ENCODE results near the gene PTPN23. TPM values are rescaled to one million over a fixed set of nuclear protein-coding genes. Genes with fewer than 3 reads are reported as not detected.
A peak's percentile ranks its signal among the peaks of the same experiment; 100 is the strongest.

Gene PTPN23
- total and polyA plus RNA-seq, 2 of the 13 experiments (the other 11 are each of a cell fraction or from before 2014, with no cell fraction given): 2.3 to 3.7 TPM

DNA sequence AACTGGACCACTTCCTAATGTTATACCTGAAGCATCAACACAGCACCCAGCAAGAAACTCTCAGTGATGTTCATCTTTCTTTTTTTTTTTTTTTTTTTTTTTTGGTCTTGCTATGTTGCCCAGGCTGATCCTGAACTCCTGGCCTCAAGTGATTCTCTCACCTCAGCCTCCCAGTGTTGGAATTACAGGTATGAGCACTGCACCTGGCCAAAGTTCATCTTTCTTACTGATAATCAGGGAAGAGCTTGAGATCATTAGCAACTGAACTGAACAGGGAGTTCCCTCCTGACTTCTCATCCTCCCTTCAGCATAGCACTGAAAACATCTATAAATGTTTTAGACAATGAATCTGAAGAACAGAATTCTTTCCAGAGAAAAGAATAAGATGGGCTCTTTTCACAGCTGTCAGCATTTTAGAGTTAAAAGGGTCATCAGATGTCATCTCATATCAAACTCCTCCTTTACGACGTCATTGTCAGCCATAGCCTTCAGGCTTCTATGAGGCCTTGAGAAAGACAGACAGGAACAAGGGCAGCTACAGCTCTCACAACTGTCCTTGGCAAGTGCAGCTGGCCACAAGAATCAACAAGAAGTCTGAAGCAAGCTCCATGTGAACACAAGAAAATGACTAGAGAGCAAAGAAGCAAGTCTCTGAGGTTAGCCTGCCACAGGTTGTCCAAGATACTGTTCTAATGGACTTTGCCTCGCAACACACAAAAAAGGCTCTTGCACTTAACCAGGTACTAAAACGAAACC is 61.2 kb downstream of the PTPN23 start:
- ChIA-PET POLR2A (interaction anchor here (1.3 to 5.9 kb wide), 4 partner anchors 15 to 35 kb away, joined by 3 to 34 read pairs (median 12); partner anchors contain the start of gene SCAP), CTCF (ENCODE audit: low intra/inter-chr PET ratio, low total read pairs) (no interaction called here)
- Histone ChIP-seq H3K9me3 (ENCODE audit: low read length) (no peaks in the 10 kb centered on the region), H3K4me3 (replicated peaks in 1 of 3; ENCODE audit: insufficient read depth in 1 of 3, low read depth in 2 of 3, low read length in 3 of 3) (peak overlapping the region in 1 of 3 experiments; percentile 69; a peak in 1 of 6 replicates), H3K27ac (ENCODE audit: extremely low read length, insufficient read depth, low read length) (peak overlapping the region; percentile 88), H3K27me3 (ENCODE audit: control insufficient read depth in 1 of 2, insufficient read depth in 2 of 2, low read length in 2 of 2) (no peaks in the 10 kb centered on the region), H2AFZ (ENCODE audit: low read length) (no peak overlapping the region), H3K79me2 (ENCODE audit: insufficient read depth, low read length) (peaks cover 37% of the 10 kb centered on the region), H3K9ac (ENCODE audit: insufficient read depth, low read depth, low read length) (peak overlapping the region; percentile 44), H3K4me1 (ENCODE audit: insufficient read depth, low read length) (peaks cover 54% of the 10 kb centered on the region), H3K36me3 (replicated peaks in 1 of 2; ENCODE audit: control insufficient read depth in 1 of 2, insufficient read depth in 2 of 2, low read length in 2 of 2) (peaks cover 0 to 13% of the 10 kb centered on the region in 2 experiments; a peak in 4 of 5 replicates), H4K20me1 (ENCODE audit: insufficient read depth, low read length) (no peaks in the 10 kb centered on the region), H3K4me2 (ENCODE audit: low read depth, low read length) (peak overlapping the region; percentile 96)
- WGBS (ENCODE audit: low lambda C conversion rate): 60% methylated on average over 4 of the region's 4 CpGs
- DNase-seq (ENCODE audit: low spot score) (peak; percentile 63), ATAC-seq (no peak), FAIRE-seq (peak; percentile 75)
- intact Hi-C loops (cut with micrococcal nuclease; ENCODE audit: unreplicated experiment): no loop called here
- in situ Hi-C loops (cut with HindIII; ENCODE audit: extremely low pct_ligation_motif_present, low pct_unique_long_range_greater_than_20kb): no loop called here
- BruUV-seq (replicated peaks): TSS peak; percentile 54
- TF ChIP-seq KLF9 (CRISPR knock-in tag; IDR thresholded peaks at IDR 0.05; ENCODE audit: low read depth) (no peak), ZZZ3 (CRISPR knock-in tag; IDR thresholded peaks at IDR 0.05; ENCODE audit: borderline replicate concordance) (no peak), ZNF674 (CRISPR knock-in tag; IDR thresholded peaks at IDR 0.05; ENCODE audit: low read depth) (no peak), NCOR1 (IDR thresholded peaks at IDR 0.05; ENCODE audit: borderline replicate concordance, low read length) (0 out of 2 replicates have a peak, but pooled peaks have one; percentile 35), ZNF776 (CRISPR knock-in tag; IDR thresholded peaks at IDR 0.05) (no peak), ZNF121 (CRISPR knock-in tag; IDR thresholded peaks at IDR 0.05) (peak; percentile 96), ZNF75D (CRISPR knock-in tag; IDR thresholded peaks at IDR 0.05; ENCODE audit: borderline replicate concordance) (no peak), ZNF770 (CRISPR knock-in tag; IDR thresholded peaks at IDR 0.05) (peak; percentile 78), SIN3A (IDR thresholded peaks at IDR 0.05; ENCODE audit: borderline replicate concordance, low read depth, low read length) (no peak), CREB1 (IDR thresholded peaks at IDR 0.05) (peak; percentile 45; the same call in 1 of the 2 replicates), CREB1 (CRISPR knock-in tag; IDR thresholded peaks at IDR 0.05) (no peak), HNF4A (CRISPR knock-in tag; IDR thresholded peaks at IDR 0.05) (peak; percentile 74), CHD2 (IDR thresholded peaks at IDR 0.05; ENCODE audit: low read depth, low read length) (no peak), ZNF180 (CRISPR knock-in tag; IDR thresholded peaks at IDR 0.05; ENCODE audit: borderline replicate concordance, low read depth) (no peak), TBX2 (CRISPR knock-in tag; IDR thresholded peaks at IDR 0.05; ENCODE audit: borderline replicate concordance) (0 out of 2 replicates have a peak, but pooled peaks have one; percentile 30)
- TF ChIP-seq, protein P1, sequence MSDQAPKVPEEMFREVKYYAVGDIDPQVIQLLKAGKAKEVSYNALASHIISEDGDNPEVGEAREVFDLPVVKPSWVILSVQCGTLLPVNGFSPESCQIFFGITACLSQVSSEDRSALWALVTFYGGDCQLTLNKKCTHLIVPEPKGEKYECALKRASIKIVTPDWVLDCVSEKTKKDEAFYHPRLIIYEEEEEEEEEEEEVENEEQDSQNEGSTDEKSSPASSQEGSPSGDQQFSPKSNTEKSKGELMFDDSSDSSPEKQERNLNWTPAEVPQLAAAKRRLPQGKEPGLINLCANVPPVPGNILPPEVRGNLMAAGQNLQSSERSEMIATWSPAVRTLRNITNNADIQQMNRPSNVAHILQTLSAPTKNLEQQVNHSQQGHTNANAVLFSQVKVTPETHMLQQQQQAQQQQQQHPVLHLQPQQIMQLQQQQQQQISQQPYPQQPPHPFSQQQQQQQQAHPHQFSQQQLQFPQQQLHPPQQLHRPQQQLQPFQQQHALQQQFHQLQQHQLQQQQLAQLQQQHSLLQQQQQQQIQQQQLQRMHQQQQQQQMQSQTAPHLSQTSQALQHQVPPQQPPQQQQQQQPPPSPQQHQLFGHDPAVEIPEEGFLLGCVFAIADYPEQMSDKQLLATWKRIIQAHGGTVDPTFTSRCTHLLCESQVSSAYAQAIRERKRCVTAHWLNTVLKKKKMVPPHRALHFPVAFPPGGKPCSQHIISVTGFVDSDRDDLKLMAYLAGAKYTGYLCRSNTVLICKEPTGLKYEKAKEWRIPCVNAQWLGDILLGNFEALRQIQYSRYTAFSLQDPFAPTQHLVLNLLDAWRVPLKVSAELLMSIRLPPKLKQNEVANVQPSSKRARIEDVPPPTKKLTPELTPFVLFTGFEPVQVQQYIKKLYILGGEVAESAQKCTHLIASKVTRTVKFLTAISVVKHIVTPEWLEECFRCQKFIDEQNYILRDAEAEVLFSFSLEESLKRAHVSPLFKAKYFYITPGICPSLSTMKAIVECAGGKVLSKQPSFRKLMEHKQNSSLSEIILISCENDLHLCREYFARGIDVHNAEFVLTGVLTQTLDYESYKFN (CRISPR knock-in tag; conservative IDR thresholded peaks at IDR 0.05): peak; percentile 39
- TF ChIP-seq, protein P2, sequence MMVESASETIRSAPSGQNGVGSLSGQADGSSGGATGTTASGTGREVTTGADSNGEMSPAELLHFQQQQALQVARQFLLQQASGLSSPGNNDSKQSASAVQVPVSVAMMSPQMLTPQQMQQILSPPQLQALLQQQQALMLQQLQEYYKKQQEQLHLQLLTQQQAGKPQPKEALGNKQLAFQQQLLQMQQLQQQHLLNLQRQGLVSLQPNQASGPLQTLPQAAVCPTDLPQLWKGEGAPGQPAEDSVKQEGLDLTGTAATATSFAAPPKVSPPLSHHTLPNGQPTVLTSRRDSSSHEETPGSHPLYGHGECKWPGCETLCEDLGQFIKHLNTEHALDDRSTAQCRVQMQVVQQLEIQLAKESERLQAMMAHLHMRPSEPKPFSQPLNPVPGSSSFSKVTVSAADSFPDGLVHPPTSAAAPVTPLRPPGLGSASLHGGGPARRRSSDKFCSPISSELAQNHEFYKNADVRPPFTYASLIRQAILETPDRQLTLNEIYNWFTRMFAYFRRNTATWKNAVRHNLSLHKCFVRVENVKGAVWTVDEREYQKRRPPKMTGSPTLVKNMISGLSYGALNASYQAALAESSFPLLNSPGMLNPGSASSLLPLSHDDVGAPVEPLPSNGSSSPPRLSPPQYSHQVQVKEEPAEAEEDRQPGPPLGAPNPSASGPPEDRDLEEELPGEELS (CRISPR knock-in tag; IDR thresholded peaks at IDR 0.05): 0 out of 2 replicates have a peak, but pooled peaks have one; percentile 5

Data from HepG2 (cell line).